GM18907 (cell line): ENCODE measurements around the gene PTPRN2.

ENCODE experiments used
- ATAC-seq: cut with Tn5 transposase; IDR thresholded peaks from one replicate; pipeline ENCODE4 v1.9.1; 2021; ENCODE audit warnings: mild to moderate bottlenecking, moderate library complexity; ENCODE audit not compliant: unreplicated experiment

The PTPRN2 gene

GRCh38 chr7:158495216-158495615 is 92.4 kb downstream of the PTPRN2 start:
- ATAC-seq, result no peak

- no peak for ATAC-seq
Measured at GRCh38 chr7:158494643-158495042, 93.0 kb downstream of the PTPRN2 start.

GRCh38 chr7:158494162-158494586 is 93.4 kb downstream of the PTPRN2 start:
- ATAC-seq, result no peak

GRCh38 chr7:158492367-158492764 is 95.3 kb downstream of the PTPRN2 start:
- no peak for ATAC-seq

GRCh38 chr7:158491094-158491493 is 96.5 kb downstream of the PTPRN2 start:
- no peak for ATAC-seq

GRCh38 chr7:158490171-158490782 is 97.3 kb downstream of the PTPRN2 start:
- ATAC-seq, result no peak

GRCh38 chr7:158489462-158490155 is 98.0 kb downstream of the PTPRN2 start:
- ATAC-seq, result no peak

- ATAC-seq, result no peak
Measured at GRCh38 chr7:158488181-158488971, 99.2 kb downstream of the PTPRN2 start.

- no peak for ATAC-seq
Measured at GRCh38 chr7:158487631-158488151, 99.9 kb downstream of the PTPRN2 start.

- ATAC-seq, result no peak
Measured at GRCh38 chr7:158486919-158487318, 100.7 kb downstream of the PTPRN2 start.

- no peak for ATAC-seq
Measured at GRCh38 chr7:158484801-158485531, 102.7 kb downstream of the PTPRN2 start.

GRCh38 chr7:158482480-158482879 is 105.1 kb downstream of the PTPRN2 start:
- no peak for ATAC-seq

- ATAC-seq, result no peak
Measured at GRCh38 chr7:158479664-158480025, 108.0 kb downstream of the PTPRN2 start.

GRCh38 chr7:158479021-158479663 is 108.5 kb downstream of the PTPRN2 start:
- no peak for ATAC-seq

GRCh38 chr7:158477866-158478265 is 109.8 kb downstream of the PTPRN2 start:
- no peak for ATAC-seq

- no peak for ATAC-seq
Measured at GRCh38 chr7:158476331-158476932, 111.2 kb downstream of the PTPRN2 start.

GRCh38 chr7:158475679-158476052 is 112.0 kb downstream of the PTPRN2 start:
- no peak for ATAC-seq

- ATAC-seq, result no peak
Measured at GRCh38 chr7:158475036-158475678, 112.5 kb downstream of the PTPRN2 start.

- ATAC-seq, result no peak
Measured at GRCh38 chr7:158474488-158474887, 113.1 kb downstream of the PTPRN2 start.

GRCh38 chr7:158473946-158474345 is 113.7 kb downstream of the PTPRN2 start:
- ATAC-seq, result no peak
